HG02943 (cell line): ENCODE measurements around the gene ZNF670.

Experiments
- ATAC-seq: cut with Tn5 transposase; IDR thresholded peaks from one replicate; pipeline ENCODE4 v1.9.1; 2021; ENCODE audit warnings: mild to moderate bottlenecking, low read depth, moderate library complexity; ENCODE audit not compliant: unreplicated experiment

ZNF670 gene

DNA sequence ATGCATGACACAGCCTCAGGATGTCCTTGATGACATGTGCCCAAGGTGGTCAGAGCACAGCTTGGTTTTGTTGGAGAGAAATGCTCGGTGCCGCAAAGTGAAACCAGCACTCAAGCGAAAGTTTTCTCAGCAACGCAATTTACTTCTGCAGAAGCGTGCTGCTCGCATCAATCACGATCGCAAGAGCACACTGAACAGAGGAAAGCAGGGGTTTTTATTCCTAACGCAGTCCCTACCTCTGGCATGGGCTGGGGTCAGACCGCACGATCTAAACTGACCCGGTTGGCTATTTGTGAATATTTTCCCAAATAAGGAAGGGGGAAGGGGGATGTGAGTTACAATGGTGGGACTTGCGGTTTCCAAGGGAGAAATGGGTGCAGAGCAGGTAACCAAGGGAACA lies 26.4 kb upstream of the ZNF670 start:
- ATAC-seq = no peak

DNA sequence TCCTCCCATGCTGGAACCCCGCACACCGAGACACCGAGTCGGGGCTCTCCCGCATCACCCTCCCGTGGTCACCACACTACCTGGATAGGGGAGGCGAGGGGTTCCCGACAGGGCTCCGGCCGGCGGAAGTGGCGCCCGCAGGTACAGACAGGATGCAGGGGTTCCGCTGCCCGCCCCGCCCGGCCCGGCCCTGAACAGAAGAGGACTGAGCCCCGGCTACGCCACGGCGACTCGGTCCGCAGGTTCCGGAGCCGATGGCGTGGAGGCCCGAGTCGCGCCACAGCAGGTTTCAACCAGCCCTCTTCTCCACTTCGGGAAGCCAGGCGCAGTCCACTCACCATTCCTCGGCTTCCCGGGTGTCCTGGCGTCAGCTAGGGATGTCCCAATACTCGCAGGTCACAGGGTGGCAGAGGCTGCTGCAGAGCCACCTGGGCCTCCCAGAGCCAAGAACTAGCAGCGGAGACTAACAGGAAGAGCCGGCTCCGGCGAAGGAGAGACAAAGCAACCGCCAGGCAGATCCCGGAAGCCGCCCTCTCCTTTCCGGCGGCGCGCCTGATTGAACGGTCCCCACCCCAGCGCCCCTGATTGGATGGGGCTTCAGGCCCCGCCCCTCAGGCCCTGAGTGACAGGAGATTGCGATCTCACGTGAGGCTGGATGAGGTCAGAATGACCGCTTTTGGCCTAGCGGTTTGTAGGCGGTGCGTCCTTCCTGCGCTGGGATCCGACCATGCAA lies 25.4 kb upstream of the ZNF670 start, which contains the start of gene ZNF669:
TSS of gene ZNF669 (minus strand) at position 498 of the 733 bp plus-strand sequence. CDS start at position 341, 157 bp downstream.
- ATAC-seq = peak; percentile 100

DNA sequence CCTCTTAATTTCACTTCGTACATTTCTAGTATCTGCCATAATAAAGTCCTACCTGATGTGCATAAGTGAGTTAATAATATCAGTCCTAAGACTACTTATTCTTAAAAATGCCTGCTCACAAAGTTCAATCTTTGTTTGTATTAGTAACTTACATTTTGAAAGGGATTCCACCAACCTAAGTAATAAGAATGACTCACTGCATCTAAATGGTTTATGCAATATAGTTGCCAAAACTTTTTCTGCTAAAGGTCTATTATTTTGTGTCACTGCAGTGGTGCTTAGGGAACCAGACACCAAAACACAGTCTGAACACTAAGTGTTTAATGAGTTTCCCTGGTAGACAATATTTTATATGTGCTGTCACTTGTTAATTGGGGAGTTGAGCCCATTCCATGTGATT lies 23.8 kb upstream of the ZNF670 start:
- no peak for ATAC-seq

DNA sequence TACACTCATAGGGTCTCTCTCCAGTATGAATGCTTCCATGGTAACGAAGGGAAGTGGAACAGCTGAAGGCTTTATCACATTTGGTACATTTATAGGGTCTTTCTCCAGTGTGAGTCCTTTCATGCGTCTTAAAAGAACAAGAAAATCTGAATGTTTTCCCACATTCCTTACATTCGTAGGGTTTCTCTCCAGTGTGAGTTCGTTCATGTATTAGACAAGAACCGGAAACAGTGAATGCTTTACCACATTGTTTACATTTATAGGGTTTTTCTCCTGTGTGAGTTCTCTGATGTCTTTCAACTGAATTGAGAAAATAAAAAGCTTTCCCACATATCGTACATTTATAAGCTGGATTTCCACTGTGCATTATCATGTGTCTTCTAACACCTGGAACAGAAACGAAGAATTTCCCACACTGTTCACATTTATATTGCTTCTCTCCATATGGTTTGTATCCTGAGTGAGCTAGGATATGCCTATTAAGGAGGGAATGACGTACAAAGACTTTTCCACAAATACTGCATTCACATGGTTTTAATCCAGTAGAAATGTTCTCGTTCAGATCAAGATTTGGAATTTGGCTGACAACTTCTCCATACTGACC lies 22.2 kb upstream of the ZNF670 start:
- ATAC-seq = no peak

DNA sequence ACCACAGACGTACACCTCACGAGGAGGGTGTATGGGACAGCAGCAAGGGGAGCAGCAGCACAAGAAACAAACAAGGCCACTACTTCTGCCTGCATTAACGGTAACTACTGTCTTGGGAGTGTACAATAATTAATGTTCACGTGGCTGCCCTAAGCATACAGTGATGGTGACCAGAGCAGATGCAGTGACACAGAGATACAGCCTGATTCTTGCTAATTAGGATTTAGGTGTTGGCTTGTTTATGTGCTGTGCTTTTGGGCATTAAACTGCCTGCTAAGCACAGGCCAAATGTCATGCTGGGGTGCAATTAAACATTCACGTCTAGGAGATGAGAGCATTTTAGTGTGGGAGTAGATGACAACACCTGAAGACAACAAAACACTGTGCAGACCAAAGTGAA lies 18.3 kb upstream of the ZNF670 start:
- no peak for ATAC-seq

DNA sequence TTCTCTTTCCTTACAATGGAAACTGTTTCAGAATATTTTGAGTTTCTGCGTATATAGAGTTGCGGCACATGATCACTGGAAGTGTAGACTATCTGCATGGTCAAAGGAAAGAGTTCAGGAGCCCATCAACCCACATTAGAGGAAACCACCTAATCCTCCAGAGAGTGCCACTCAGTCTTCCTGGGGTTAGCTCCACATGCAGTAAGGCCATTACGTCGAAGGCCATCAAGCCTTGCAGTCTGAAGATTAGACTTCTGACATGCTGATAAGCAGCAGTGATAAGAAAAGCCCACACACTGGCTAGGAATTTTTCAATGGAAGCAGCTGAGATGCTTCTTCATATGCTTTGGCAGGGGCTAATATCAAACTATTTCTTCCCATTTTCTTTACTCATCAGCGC lies 17.9 kb upstream of the ZNF670 start:
- no peak for ATAC-seq

DNA sequence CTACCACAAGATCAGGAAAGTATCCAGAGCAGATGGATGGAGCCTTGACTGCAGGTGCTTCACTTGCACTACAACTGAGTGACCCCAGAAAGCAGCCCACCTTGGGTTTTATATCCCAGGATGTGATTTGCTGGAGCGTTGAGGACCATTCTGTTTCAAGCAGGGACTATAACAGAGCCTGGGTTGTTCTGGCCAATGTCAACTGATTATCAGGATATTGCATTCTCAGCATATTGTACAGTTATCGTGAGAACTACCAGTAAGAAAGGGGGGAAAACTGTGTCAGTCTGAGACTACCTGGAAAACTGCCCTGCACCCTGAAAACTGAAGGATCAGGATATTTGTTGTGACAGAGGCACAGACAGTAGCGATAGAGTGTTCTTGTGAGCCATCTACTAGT lies 17.5 kb upstream of the ZNF670 start:
- no peak for ATAC-seq

DNA sequence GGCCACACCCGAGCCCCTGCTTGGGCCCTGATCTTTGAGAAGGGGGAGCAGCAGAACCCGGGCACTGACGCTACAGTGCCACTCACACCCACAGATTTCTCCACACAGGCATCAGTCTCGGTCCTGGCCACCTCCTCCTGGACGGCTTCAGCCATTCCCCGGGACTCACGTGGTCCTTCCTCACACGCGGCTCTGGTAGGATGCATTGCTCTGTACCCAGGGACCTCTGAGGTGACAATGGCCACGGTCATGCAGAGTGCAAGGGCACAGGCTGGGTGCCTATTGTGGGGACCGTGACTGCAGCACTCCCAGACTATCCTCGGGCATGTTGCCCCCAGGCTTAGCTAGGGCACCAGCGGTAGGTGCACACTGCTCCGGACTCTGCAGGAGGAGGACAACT lies 11.8 kb upstream of the ZNF670 start:
- no peak for ATAC-seq

DNA sequence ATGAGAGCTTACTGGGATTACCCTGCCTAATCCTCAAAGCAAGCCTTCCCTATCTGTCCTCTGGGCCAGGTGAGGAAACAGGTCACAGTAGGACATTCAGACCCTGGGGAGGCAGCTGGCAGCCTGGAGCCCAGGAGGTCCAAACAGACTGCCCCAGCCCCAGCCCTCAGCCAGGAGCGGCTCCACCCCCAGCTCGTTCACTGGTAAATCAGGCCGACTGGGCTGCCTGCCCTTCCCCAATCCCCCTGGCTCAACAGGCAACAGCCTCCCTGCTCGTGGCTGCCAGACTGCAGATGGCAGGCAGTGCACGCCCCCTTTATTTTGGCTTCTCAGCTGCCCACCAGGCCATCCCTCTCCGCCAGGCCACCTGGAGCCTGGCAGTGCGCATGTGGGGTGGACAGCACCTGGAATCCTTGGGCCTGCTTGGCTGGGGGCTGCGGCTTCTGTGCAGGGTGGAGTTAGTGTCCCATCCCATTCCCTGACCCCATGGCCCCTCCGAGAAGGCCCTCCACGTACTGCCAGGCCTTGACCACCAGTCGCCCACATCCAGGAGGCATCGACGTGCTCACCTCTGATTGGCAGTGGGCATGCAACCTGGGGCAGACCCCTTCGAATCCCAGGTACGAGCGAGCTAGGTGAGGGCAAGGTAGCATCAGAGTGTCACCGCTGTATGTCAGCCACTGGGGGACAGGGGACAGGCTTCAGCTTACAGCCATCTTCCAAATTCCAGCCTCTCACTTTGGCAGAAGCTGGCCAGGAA lies 11.2 kb upstream of the ZNF670 start:
- no peak for ATAC-seq

DNA sequence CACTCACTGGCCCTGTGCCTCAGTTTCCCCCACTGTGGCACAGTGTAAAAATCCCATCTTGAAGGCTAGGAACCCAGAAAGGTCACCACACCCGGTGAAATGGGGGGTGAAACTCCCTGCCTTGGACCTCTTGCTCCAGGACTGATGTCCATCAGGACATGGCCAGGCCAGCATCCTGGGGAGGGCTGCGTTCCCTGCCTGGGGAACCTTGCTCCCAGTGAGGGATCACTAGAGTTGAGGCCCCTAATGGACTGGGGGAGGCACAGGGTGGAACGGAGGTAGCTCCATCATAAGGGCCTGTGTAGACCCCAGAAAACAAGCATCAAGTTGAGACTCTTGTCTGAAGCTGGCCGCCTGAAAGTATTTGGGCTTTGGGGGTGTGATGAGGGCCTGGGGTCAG lies 10.4 kb upstream of the ZNF670 start:
- no peak for ATAC-seq

DNA sequence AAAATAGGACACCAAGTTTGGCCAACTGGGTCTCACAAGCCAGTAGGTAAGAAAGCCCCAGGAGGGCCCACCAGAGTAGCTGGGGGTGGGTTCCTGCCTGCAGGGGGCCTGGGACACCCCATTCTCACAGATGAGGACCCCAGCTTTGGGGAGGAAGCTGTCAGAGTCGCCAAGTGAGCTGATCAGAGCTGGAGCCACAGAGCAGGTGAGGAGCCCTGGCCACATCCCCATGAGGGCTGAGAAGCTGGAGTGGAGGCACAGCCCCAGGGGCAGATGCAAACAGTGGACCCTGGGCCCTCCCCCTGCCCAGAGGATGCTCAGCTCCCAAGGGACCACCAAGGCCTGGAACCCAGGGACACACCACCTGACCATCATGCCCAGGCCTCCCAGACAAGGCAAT lies 8.6 kb upstream of the ZNF670 start:
- ATAC-seq = no peak

DNA sequence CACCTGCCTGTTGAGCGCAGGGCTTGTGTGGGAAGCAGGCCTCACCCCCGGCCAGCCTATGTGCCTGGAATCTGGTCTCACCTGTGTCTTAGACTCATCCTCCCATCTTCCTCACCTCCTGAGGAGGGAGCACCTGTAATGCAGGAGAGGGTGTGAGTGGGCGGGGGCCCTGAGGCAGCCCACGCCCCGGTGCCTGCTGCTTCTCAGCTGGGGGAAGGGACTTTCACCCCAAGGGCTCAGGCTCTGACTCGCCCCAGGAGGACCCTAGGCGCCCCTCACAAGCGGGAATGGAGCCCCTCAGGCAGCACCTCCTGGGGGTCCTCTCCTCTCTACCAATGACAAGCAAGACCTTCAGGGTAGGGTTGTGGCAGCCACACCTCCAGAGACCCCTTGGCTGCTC lies 6.7 kb upstream of the ZNF670 start:
- no peak for ATAC-seq

DNA sequence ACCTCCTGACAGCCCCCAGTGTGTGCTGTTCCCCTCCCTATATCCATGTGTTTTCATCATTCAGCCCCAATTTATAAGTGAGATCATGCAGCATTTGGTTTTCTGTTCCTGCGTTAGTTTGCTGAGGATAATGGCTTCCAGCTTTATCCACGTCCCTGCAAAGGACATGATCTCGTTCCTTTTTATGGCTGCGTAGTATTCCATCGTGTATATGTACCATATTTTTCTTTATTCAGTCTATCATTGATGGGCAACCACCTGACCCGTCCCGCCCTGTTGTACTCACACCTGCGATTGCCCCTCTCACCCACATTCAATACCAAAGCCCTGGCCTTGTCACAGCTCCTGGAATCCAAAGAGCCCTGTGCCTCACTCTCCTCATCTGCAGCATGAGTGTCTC lies 6.2 kb upstream of the ZNF670 start:
- no peak for ATAC-seq

DNA sequence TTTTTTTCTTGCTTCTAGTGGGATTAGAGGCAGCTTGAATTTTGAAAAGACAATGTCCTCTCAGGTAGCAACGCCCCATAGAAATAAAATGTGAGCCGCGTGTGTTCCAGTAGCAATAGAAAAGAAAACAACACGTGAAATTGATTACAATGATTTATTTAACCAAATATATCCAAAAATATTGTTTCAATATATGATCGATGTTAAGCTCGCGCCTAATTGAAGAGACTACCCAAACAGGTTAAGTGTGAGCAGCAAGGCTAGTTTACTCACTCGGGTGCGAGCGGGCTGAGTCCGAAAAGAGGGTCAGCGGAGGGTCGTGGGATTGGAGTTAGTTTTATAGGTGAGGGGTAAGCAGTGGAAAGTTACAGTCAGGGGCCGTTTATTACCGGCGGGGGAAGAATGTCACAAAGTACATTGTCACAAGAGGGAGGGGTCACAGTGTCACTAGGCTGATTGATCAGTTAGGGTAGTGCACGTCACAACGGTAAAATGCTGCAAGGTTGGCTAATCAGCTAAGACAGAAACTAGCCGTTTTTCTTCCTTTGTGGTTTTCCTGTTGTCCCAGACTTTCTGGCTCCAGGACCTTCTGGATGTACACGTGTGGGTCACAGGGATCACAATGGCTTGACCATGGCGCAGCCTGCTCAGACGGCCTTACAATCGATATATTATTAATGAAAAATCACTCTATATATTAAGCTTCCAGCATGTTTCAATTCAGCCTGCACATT lies 697 bp upstream of the ZNF670 start:
- no peak for ATAC-seq

DNA sequence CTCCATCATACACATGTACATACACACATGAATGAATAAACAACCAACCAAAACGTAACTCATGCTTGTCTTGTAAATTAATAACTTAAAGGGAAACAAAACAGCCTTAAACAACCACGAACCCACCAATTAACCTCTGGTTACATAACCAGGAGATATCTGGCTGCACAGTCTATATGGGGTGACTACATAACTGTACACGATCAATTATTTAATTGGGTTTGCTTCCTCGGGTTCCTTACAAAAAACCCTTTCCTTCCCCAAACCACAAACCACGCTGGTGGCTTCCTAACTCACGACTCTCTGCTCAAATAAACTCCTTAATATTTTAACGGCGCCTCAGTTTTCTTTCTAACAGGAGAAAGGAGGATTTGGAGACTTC lies 744 bp downstream of the ZNF670 start:
- no peak for ATAC-seq

DNA sequence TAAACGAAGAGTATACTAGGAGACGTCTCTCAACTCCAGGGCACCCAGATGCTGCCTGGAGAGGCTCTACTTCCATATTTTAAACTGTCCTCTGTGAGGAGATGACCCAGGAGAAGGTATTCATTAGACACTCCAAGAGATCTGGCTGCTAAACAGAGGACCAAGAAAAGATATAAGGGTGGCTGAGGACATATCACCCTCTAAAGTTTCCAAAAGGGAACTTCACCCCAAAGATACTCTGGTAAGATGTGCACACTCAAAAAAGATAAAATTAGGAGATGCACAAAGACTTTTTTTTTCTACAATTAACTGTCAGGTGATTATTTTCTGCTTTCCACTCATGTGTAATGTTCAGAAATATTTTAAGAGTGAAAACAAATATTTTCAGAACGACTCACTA lies 1.4 kb downstream of the ZNF670 start:
- no peak for ATAC-seq

DNA sequence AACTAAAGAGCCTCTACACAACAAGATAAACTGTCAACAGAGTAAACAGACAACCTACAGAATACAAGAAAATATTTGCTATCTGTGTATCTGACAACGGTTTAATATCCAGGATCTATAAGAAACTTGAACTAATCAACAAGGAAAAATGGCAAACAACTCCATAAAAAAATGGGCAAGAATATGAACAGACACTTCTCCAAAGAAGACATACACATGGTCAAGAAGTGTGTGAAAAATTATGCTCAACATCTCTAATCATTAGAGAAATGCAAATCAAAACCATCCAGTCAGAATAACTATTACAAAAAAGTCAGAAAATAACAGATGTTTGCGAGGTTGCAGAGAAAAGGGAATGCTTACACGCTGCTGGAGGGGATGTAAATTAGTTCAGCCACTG lies 8.0 kb downstream of the ZNF670 start:
- ATAC-seq = no peak

DNA sequence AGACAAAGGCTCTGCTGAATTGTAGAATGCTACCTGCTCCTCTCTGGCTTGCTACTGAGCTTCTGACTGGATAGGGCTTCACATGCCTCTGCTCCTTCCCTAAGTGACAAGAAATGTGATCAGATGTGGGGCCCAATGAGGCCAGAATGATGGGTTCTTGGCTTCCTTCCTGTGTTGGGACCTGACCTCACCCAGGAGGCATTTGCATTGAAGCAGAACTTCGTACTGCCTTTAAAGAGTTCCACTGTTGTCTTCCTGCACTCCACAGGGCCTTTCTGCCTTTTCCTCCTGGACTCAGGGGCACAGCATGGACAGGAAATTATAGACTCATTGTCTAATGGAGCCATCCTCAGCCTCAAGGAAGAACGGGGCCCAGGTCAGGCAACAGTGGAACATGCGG lies 14.3 kb downstream of the ZNF670 start:
- no peak for ATAC-seq

DNA sequence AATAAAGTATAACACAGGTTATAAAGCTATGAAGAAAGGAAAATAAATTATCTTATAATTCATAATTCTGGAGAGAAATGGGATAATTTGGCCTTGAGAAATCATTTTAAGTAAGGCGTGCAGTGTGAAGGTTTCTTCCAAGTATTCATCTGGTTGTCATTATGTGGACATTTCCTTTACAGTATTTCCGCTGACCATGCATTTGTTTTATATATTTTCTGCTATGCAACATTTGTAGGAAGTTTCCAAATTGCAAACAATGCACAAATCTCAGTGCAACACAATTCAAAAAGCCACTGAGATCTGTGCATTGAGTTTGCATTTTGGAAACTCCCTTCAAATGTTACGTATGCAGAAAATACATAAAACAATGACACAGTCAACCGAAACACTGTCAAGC lies 17.8 kb downstream of the ZNF670 start:
- no peak for ATAC-seq

DNA sequence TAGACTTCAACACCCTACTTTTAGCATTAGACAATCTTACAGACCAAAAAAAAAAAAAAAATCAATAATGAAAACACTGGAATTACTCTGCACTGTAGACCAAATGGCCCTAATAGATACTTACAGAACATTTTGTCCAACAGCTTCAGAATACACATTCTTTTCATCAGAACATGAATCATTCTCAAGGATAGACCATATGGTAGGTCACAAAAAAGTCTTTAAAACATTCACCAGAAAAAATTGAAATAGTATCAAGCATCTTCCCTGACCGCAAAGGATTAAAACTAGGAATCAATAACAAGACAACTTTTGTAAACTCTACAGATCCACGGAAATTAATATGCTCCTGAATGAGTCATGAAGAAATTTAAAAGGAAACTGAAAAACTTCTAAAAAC lies 22.5 kb downstream of the ZNF670 start:
- ATAC-seq = no peak

DNA sequence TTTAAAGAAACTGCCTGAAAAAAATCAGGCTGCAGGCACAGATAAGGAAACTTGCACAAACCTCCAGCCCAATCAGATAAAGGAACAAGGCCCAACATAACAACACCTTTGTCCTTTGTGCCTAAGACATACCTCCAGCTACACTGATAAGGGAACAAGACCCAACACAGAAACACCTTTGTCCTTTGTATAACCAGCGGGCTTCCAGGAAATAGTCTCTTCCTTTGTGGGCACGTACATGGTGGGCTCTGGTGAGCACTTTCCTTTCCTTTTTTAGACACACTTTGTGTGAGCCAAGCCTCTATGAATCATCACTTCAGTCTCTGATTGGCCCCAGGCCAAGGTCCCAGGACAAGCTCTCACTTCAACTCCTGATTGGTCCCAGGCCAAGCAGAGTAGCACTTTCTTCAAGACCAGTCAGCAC lies 23.6 kb downstream of the ZNF670 start:
- ATAC-seq = no peak
